Superior temporal gyrus (tissue), 1 donor: ENCODE data around the gene RNF220.
"Not testable (repeated sequence)": the region's sequence is repeated elsewhere in the genome, so short reads cannot be mapped to it uniquely, and the experiment has no call there.

Experiments used
- DNase-seq: peaks from one replicate; pipeline ENCODE4 v3.0.0-alpha.2; 2016; ENCODE audit errors: extremely low spot score

Gene RNF220

DNA sequence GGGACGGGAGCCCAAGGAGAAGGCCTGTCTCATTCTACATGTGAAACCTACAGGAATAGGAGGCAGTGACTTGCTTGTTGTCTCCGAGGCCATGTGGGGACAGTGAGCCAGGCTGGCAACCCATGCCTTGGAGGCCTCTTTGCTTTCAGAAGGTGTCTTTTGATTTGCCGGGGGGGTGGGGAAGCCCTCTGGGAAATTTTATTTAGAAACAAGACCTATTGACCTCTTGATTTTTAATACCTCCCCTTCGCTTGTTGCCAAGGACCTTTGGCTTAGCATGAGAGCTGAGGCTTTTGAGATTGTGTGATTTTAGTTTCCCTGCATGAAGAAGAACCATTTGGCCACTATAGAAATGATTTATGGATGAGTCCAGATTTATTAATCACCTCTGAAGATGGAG is 273.6 kb downstream of the RNF220 start:
- DNase-seq = no peak

DNA sequence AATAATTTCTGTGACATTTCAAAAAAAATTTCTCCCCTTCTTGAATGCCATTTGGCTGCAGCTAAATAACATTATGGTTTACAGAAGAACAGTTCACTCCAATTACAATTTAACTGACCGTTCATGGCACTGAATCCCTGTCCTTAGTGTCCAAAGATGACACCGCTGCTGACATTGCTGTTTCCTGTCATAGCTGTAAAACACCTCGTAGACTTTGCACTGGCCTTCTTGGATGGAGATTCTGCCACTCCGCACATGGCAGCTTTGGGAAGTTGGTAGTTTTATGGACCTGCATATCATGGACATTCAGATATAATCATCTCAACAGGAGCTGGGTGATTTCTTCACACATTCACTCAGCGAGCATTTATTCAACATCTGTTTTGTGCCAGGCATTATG is 274.4 kb downstream of the RNF220 start:
- no peak for DNase-seq

DNA sequence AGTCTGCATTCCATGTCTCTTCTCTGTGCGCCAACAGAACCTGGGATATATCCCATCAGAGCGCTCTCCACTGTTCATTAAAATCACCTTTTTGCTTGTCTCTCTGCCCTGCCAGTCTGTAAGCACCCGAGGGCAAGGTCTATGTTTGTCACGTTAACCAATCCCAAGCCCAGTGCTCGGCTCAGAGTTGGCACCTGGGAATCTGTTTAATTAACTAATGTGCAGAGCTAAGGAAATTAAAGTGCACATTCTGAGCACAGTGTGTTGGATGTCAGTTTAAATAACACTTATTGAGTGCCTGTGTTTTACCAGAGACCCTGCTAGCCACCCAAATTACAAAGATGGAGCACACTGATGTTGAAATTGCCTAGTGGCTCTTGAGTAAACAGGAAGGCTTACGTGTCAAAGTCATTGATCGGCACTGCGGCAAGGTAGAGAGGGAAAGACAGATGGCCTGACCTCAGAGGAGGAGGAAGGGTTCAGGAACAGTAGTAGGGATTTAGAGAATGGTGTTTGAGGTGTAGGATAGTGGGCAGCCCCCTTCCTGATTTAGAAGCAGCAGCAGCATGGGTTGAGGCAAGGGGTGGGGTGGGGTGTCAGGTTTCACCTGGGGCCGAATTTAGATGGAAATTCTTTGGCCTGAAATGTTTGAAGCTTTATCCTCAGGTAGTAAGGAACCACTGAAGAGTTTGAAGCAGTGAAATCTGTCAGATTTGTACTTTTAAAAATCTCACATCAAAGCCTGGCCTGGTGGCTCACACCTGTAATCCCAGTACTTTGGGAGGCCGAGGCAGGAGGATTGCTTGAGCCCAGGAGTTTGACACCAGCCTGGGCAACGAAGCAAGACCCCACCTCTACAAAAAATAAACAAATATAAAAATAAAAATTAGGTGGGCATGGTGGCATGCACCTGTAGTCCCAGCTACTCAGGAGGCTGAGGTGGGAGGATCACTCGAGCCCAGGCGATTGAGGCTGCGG is 277.1 kb downstream of the RNF220 start:
- no peak for DNase-seq

DNA sequence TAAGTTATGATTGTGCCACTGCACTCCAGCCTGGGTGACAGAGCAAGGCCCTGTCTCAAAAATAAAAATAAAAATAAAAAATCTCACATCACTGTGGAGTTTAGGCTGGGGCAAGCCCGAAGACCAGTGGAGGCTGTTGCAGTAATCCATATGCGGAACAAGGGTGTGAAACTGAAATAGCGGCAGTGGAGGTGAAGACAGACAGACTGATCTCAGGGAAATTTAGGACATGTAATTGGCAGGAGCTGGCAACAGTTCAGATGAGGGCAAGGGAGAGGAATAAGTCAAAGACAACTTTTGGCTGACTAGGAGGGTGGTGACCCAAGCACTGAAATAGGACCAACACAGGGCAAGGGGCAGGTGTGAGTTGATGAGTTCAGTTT is 277.8 kb downstream of the RNF220 start:
- DNase-seq = no peak

DNA sequence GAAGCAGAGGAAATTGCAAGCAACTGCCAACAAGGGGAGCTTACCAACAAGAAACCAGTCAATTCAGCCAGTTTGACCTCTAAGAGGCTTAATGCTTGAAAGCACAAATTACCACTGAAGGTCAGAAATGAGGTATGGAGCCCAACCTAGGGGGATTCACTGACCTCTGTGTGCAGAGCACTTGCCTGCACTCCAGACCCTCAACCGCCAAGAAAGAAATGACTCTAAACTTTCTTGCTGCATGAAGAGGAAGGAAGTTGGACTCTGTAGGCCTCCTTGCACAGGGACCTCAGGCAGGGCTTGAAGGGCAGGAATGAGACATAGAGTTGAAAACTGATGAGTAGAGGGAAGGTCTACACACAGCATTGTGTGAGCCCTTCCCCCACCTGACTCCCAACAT is 279.5 kb downstream of the RNF220 start:
- DNase-seq = no peak

DNA sequence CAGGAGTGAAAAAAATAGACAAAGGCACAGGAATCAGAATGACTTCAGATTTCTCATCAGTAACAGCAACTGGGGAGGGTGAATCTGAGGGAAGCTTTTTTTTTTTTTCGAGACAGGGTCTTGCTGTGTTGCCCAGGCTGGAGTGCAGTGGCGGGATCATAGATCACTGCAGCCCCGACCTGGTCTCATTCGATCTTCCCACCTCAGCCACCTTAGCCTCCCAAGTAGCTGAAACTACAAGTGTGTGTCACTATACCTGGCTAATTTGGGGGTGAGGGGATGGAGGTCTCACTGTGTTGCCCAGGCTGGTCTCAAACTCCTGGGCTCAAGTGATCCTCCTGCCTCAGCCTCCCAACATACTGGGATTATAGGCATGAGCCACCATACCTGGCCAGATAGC is 280.2 kb downstream of the RNF220 start:
- no peak for DNase-seq

DNA sequence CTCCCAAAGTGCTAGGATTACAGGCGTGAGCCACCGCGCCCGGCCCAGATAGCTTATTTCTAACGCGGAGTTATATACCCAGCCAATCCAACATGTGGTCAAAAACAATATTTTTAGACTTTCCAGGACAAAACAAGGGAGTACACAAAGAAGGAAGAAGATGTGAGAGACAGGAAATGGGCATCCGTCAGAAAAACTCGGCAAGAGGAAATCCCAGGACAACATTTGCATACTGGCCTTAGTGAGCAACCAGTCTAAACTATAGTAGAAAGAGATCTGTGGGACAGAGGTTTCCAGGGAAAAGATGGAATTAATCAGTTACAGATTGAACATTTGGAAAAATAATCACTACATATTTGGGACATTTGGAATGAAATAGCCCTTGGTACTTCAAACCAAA is 280.8 kb downstream of the RNF220 start:
- DNase-seq = no peak

DNA sequence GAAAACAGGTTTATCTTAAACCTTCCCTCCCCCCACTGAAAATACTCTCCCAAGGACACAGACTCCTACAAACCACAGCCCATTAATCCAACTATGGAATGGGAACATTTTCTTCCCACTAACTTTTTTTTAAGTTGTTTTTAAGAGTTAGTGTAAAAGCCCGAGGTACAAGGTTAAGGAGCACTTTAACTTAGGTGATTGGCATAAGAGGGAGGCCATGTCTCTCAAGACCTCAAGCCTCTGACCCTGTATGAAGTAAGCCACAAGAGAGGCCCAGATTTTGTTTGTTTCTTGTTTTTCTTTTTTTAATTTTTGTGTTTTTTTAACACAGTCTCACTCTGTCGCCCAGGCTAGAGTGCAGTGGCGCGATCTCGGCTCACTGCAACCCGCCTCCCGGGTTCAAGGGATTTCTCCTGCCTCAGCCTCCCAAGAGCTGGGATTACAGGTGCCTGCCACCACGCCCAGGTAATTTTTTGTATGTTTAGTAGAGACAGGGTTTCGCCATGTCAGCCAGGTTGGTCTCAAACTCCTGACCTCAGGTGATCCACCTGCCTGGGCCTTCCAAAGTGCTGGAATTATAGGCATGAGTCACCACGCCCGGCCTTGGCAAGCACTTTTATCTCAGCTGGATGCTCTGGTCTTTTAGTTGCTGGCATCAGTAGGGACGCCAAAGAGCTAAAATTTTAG is 283.8 kb downstream of the RNF220 start:
- DNase-seq = no peak

DNA sequence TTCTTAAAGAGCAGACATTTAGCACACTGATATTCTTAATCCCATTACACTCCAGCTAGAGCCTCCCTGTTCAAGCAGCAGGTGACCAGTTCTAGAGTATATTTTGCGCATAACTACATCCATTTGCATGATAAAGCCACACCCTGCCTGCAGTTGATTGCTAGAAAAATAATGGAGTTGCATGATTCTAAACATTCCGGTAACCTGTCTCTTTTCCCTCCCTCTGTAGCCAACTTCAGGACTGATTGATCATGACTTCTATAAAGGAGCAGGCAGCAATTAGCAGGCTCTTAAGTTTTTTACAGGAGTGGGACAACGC is 284.4 kb downstream of the RNF220 start:
- no peak for DNase-seq

DNA sequence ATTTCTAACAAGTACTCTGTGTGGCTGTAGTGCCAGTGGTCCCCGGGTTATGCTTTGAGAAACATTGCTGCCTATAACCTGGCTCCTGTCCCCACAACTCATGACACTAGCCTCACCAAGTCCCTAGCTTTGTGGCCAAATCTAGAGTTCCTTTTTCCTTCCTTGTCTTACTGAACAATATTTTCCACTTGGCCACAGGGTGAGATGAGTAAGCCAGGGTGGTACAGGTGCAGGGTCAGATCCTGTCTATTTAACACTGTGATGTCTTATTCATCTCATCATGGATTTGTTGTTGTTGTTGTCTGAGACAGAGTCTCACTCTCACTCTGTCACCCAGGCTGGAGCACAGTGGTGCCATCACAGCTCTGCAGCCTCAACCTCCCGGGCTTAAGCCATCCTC is 288.1 kb downstream of the RNF220 start:
- DNase-seq = no peak

DNA sequence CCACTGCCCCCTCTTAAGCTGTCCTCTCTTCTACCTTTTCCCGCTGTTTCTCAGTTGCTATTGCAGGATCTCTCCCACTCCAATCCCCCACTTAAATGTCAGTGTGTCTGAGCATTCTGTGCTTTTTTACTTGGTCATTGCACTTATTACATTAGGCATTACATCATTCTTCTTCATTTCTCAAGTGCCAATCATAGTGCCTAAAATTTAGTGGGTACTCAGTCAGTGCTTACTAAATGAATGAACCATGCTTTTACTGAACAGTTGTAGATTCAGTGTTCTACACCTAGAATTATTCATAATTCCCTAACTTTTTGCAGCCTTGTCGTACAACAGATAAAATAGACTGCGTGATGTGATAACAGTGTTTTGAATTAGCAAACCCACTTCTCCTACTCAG is 288.8 kb downstream of the RNF220 start:
- no peak for DNase-seq

DNA sequence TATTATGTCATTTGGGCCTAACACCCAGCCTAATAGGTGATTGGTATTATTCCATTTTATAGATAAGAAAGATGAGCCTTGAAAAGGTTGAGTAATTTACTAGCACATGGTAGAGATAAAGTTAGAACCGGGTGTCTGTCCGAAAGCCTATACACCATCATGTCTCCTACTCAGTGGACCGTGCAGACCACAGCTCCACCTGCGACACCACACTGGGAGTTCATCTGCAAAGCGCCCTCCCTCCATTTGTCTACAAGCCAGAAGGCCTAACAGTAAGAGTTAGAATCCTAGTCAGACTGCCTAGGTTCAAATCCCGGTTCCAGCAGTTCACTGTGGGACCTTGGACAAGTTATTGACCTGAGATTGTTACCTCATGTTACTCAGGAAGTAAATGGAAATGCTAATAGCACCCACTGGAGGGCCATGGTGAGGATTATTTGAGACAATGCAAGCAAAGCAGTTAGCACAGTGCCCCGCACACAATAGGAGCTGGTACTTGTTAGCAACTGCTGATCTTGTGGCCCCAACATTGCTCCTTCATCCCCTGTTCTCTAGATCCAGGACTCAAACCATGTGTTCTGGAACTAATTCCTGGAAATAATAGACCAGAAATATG is 289.9 kb downstream of the RNF220 start:
- no peak for DNase-seq

DNA sequence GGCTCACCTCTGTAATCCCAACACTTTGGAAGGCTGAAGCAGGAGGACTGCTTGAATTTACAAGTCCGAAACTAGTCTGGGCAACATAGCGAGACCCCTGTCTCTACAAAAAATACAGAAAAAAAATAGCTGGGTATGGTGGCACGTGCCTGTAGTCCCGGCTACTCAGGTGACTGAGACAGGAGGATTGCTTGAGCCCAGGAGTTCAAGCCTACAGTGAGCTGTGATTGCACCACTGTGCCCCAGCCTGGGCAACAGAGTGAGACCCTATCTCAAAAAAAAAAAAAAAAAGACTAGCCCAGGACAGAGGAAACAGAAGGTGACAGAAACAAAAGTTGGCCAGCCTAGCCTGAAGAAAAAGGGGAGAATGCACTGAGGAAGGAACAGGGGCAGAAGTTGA is 290.6 kb downstream of the RNF220 start:
- no peak for DNase-seq

DNA sequence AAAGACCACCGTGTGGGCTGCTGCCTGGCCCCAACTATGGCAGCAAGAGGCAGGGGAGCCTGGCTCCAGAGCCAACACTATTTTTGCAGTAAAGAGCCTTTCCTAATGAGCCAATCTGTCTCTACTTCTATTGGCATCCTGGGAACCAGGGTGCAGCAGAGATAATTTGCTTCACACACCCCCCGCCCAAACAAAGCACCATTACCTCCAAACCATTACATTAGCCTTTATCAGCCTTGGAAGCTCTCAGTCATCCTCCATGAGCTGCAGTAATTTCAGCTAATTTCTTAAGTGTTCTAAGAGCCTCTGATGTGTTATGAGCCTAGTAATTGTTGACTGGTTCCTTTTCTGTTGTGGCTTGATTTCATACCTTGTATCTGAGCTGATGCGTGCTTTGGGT is 291.0 kb downstream of the RNF220 start:
- DNase-seq = no peak

DNA sequence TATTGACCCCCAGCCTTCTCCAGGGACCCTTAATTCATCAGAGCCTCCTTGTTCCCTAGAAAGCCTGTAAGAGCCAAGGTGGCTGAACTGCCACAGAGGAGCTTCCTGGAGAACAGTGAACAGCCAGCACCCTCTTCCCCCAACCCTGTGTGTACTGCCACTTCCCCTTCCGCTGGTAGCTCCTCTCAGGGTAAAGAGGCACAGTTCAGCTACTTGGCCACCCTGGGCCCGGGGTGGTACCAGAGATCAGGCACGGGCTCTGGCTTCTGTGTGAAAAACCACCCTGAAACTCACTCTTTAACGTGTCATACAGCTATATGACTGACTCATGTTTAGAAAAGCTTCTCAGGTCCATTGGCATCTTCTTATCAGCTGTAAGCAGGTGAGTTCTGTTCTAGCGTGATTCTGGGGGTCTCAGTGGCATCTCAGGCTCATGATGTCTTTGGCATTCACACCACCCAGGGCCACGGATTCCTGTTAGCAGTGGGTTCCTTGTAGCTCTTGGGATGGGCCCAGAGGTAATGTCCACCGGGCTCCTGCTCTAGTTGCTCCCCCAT is 291.8 kb downstream of the RNF220 start:
- DNase-seq = no peak

DNA sequence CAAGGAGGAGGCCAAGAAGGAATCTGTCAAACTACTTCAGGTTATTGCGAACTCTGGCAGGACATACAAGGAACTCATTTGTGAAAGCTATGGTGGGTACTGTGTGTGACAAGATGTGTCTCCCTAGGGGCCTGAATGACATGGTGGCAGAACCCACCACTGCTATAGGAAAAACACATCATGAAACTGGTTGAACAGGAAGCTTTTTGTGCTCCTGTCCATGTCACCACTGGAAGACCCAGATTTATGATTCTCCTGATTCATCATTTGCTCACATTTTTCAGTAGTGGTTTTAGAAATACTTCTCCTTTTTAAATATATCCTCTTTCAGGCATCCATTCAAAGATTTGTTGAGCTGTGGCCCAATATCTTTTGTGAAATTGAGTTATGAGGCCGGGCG is 293.1 kb downstream of the RNF220 start:
- no peak for DNase-seq

DNA sequence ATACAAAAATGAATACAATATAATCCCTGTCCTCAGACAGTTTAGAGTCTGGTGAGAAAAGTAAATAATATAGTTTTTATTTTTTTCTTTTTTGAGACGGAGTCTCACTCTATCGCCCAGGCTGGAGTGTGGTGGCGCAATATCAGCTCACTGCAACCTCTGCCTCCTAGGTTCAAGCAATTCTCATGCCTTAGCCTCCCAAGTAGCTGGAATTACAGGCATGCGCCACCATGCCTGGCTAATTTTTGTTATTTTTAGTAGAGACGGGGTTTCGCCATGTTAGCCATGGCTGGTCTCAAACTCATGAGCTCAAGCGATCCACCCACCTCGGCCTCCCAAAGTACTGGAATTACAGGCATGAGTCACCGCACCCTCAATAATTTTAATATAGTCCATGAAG is 294.3 kb downstream of the RNF220 start:
- DNase-seq = not testable (repeated sequence)

DNA sequence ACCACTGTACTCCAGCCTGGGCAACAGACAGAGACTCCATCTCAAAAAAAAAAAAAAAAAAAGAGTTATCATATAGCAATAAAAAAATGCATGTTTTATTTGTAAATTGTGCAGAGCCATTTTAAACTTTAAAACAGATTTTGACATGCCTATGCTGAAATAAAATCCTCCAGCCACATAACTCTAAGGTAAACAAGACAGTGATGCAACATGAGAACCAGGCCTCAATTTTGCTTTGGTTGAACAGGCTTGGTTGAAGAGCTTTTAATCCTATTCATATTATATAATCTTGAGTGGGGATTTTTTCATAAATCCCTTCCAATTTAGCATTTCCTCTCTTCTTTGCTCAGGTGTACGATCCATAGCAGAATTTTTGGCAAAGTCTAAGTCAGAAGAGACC is 295.5 kb downstream of the RNF220 start:
- no peak for DNase-seq

DNA sequence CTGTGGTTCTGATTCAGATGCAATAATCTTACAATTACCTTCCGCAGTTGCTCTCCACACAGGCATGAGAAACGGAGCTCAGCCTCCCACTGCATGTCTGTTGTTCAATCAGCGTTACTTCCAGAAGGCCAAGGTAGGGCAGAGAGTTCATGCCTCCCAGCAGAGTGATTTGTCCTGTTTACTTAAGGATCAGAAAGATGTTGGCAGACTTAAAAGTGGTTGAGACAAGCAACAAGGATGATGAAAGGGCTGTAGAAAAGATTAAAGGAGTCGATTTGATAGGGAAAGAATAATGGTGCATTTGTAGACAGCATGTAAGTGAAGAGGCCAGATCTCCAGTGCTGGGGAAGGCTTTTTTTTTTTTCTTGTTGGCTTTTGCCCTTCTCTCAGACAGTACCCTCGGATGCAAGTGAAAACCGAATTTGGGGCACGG is 296.1 kb downstream of the RNF220 start:
- no peak for DNase-seq
